ENCODE results near the gene EXOSC10. TPM values are rescaled to one million over a fixed set of nuclear protein-coding genes. Genes with fewer than 3 reads are reported as not detected.

Gene EXOSC10
- total and polyA plus RNA-seq, 2 experiments from 2014 or later: 55.5 to 72.9 TPM

GRCh38 chr1:11025618-11026017 lies 74.1 kb downstream of the EXOSC10 start:
- Mint-ChIP-seq H3K4me3 (no peak overlapping the region), H3K36me3 (ENCODE audit: low read depth) (peaks cover 85% of the 10 kb centered on the region), H3K9me3 (no peaks in the 10 kb centered on the region), H3K27me3 (ENCODE audit: insufficient read depth, low read depth, poor library complexity) (peaks cover 1% of the 10 kb centered on the region), H3K4me1 (peaks cover 1% of the 10 kb centered on the region; the same call in 2 of the 3 replicates), H3K27ac (no peak overlapping the region)
- DNase-seq (ENCODE audit: low spot score): no peak
- no peaks in the 10 kb centered on the region for H3K27me3 ChIP-seq (ENCODE audit: insufficient read depth)
- peaks cover 46% of the 10 kb centered on the region for H3F3A ChIP-seq (replicated peaks; ENCODE audit: low read depth)
- no peak overlapping the region for H2AFZ ChIP-seq
- no peak for ATAC-seq
- H3K79me2 ChIP-seq (replicated peaks; ENCODE audit: insufficient read depth): peaks cover 13% of the 10 kb centered on the region; the same call in 1 of the 2 replicates
- H3K27ac ChIP-seq (ENCODE audit: low read depth): peak overlapping the region; percentile 24
- no peak overlapping the region for H3K4me3 ChIP-seq
- H3K4me1 ChIP-seq (ENCODE audit: insufficient read depth): no peaks in the 10 kb centered on the region
- peaks cover 63% of the 10 kb centered on the region for H3K36me3 ChIP-seq (ENCODE audit: insufficient read depth)
- no peak overlapping the region for H3K4me2 ChIP-seq
- peaks cover 44% of the 10 kb centered on the region for H4K20me1 ChIP-seq (replicated peaks; ENCODE audit: insufficient read depth)
- TF ChIP-seq EZH2 (IDR thresholded peaks at IDR 0.05; ENCODE audit: low read depth, unreplicated experiment): no peak
- TF ChIP-seq EZH2phosphoT487 (IDR thresholded peaks at IDR 0.05; ENCODE audit: unreplicated experiment): no peak
- no peak for TF ChIP-seq ZNF331 (CRISPR knock-in tag; IDR thresholded peaks at IDR 0.05; ENCODE audit: low read depth)
- TF ChIP-seq, protein P1, sequence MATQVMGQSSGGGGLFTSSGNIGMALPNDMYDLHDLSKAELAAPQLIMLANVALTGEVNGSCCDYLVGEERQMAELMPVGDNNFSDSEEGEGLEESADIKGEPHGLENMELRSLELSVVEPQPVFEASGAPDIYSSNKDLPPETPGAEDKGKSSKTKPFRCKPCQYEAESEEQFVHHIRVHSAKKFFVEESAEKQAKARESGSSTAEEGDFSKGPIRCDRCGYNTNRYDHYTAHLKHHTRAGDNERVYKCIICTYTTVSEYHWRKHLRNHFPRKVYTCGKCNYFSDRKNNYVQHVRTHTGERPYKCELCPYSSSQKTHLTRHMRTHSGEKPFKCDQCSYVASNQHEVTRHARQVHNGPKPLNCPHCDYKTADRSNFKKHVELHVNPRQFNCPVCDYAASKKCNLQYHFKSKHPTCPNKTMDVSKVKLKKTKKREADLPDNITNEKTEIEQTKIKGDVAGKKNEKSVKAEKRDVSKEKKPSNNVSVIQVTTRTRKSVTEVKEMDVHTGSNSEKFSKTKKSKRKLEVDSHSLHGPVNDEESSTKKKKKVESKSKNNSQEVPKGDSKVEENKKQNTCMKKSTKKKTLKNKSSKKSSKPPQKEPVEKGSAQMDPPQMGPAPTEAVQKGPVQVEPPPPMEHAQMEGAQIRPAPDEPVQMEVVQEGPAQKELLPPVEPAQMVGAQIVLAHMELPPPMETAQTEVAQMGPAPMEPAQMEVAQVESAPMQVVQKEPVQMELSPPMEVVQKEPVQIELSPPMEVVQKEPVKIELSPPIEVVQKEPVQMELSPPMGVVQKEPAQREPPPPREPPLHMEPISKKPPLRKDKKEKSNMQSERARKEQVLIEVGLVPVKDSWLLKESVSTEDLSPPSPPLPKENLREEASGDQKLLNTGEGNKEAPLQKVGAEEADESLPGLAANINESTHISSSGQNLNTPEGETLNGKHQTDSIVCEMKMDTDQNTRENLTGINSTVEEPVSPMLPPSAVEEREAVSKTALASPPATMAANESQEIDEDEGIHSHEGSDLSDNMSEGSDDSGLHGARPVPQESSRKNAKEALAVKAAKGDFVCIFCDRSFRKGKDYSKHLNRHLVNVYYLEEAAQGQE (IDR thresholded peaks at IDR 0.05; ENCODE audit: unreplicated experiment): no peak
- TF ChIP-seq, protein P2, sequence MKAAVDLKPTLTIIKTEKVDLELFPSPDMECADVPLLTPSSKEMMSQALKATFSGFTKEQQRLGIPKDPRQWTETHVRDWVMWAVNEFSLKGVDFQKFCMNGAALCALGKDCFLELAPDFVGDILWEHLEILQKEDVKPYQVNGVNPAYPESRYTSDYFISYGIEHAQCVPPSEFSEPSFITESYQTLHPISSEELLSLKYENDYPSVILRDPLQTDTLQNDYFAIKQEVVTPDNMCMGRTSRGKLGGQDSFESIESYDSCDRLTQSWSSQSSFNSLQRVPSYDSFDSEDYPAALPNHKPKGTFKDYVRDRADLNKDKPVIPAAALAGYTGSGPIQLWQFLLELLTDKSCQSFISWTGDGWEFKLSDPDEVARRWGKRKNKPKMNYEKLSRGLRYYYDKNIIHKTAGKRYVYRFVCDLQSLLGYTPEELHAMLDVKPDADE (IDR thresholded peaks at IDR 0.05): no peak
- no peak for TF ChIP-seq NANOG (IDR thresholded peaks at IDR 0.05; ENCODE audit: borderline replicate concordance)
- TF ChIP-seq CTCF (conservative IDR thresholded peaks at IDR 0.05; ENCODE audit: low read depth in 2 of 2): no peak
- no peaks in the 10 kb centered on the region for H3K9me2 ChIP-seq (ENCODE audit: insufficient read depth)

DNA sequence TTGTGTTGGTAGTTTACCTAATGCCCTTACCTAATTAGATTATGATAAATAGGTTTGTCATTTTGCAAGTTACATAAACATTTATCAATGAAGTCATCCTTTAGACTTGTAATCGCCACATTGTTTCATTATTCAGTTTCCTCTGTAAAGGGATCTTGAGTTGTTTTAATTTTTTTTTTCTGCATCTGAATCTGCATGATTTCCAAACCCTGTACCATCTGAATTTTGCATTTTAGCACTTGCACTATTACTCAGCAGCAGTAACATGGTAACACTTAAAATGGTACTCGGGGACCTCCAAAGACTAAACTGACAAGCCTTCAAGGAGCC lies 74.8 kb downstream of the EXOSC10 start:
- no peaks in the 10 kb centered on the region for H3K9me2 ChIP-seq (ENCODE audit: insufficient read depth)
- H2AFZ ChIP-seq: no peak overlapping the region
- Mint-ChIP-seq H3K27ac (no peak overlapping the region; the same call in 1 of the 2 replicates), H3K27me3 (ENCODE audit: insufficient read depth, low read depth, poor library complexity) (no peaks in the 10 kb centered on the region), H3K4me3 (no peak overlapping the region), H3K4me1 (no peaks in the 10 kb centered on the region; the same call in 2 of the 3 replicates), H3K9me3 (no peaks in the 10 kb centered on the region), H3K36me3 (ENCODE audit: low read depth) (peaks cover 88% of the 10 kb centered on the region)
- peaks cover 70% of the 10 kb centered on the region for H3K36me3 ChIP-seq (ENCODE audit: insufficient read depth)
- H3K4me3 ChIP-seq: no peak overlapping the region
- no peak for ATAC-seq
- peaks cover 47% of the 10 kb centered on the region for H3F3A ChIP-seq (replicated peaks; ENCODE audit: low read depth)
- H3K27me3 ChIP-seq (ENCODE audit: insufficient read depth): no peaks in the 10 kb centered on the region
- no peak for DNase-seq (ENCODE audit: low spot score)
- no peaks in the 10 kb centered on the region for H3K4me1 ChIP-seq (ENCODE audit: insufficient read depth)
- peaks cover 13% of the 10 kb centered on the region; the same call in 1 of the 2 replicates for H3K79me2 ChIP-seq (replicated peaks; ENCODE audit: insufficient read depth)
- H3K4me2 ChIP-seq: no peak overlapping the region
- peak overlapping the region; percentile 33; the same call in 1 of the 2 replicates for H3K27ac ChIP-seq (ENCODE audit: low read depth)
- peaks cover 49% of the 10 kb centered on the region for H4K20me1 ChIP-seq (replicated peaks; ENCODE audit: insufficient read depth)
- TF ChIP-seq JUNB (IDR thresholded peaks at IDR 0.05; ENCODE audit: unreplicated experiment) (no peak), STAT1 (IDR thresholded peaks at IDR 0.05; ENCODE audit: unreplicated experiment) (no peak)
- TF ChIP-seq, protein P3, sequence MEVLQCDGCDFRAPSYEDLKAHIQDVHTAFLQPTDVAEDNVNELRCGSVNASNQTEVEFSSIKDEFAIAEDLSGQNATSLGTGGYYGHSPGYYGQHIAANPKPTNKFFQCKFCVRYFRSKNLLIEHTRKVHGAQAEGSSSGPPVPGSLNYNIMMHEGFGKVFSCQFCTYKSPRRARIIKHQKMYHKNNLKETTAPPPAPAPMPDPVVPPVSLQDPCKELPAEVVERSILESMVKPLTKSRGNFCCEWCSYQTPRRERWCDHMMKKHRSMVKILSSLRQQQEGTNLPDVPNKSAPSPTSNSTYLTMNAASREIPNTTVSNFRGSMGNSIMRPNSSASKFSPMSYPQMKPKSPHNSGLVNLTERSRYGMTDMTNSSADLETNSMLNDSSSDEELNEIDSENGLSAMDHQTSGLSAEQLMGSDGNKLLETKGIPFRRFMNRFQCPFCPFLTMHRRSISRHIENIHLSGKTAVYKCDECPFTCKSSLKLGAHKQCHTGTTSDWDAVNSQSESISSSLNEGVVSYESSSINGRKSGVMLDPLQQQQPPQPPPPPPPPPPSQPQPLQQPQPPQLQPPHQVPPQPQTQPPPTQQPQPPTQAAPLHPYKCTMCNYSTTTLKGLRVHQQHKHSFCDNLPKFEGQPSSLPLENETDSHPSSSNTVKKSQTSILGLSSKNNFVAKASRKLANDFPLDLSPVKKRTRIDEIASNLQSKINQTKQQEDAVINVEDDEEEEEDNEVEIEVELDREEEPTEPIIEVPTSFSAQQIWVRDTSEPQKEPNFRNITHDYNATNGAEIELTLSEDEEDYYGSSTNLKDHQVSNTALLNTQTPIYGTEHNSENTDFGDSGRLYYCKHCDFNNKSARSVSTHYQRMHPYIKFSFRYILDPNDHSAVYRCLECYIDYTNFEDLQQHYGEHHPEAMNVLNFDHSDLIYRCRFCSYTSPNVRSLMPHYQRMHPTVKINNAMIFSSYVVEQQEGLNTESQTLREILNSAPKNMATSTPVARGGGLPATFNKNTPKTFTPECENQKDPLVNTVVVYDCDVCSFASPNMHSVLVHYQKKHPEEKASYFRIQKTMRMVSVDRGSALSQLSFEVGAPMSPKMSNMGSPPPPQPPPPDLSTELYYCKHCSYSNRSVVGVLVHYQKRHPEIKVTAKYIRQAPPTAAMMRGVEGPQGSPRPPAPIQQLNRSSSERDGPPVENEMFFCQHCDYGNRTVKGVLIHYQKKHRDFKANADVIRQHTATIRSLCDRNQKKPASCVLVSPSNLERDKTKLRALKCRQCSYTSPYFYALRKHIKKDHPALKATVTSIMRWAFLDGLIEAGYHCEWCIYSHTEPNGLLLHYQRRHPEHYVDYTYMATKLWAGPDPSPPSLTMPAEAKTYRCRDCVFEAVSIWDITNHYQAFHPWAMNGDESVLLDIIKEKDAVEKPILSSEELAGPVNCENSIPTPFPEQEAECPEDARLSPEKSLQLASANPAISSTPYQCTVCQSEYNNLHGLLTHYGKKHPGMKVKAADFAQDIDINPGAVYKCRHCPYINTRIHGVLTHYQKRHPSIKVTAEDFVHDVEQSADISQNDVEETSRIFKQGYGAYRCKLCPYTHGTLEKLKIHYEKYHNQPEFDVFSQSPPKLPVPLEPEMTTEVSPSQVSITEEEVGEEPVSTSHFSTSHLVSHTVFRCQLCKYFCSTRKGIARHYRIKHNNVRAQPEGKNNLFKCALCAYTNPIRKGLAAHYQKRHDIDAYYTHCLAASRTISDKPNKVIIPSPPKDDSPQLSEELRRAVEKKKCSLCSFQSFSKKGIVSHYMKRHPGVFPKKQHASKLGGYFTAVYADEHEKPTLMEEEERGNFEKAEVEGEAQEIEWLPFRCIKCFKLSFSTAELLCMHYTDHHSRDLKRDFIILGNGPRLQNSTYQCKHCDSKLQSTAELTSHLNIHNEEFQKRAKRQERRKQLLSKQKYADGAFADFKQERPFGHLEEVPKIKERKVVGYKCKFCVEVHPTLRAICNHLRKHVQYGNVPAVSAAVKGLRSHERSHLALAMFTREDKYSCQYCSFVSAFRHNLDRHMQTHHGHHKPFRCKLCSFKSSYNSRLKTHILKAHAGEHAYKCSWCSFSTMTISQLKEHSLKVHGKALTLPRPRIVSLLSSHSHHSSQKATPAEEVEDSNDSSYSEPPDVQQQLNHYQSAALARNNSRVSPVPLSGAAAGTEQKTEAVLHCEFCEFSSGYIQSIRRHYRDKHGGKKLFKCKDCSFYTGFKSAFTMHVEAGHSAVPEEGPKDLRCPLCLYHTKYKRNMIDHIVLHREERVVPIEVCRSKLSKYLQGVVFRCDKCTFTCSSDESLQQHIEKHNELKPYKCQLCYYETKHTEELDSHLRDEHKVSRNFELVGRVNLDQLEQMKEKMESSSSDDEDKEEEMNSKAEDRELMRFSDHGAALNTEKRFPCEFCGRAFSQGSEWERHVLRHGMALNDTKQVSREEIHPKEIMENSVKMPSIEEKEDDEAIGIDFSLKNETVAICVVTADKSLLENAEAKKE (CRISPR knock-in tag; IDR thresholded peaks at IDR 0.05): no peak
